NCI-H2196 treated with DMSO at 0.1 percent for 48 hours (cell line): Measurements from ENCODE around the gene EDC4.
A peak's percentile ranks its signal among the peaks of the same experiment; 100 is the strongest.
"Not testable (repeated sequence)": the region's sequence is repeated elsewhere in the genome, so short reads cannot be mapped to it uniquely, and the experiment has no call there.

Experiments
- DNase-seq: peaks from one replicate; lab custom pipeline; 2025; ENCODE audit not compliant: unreplicated experiment; lab: John Stamatoyannopoulos, UW

The EDC4 gene

DNA sequence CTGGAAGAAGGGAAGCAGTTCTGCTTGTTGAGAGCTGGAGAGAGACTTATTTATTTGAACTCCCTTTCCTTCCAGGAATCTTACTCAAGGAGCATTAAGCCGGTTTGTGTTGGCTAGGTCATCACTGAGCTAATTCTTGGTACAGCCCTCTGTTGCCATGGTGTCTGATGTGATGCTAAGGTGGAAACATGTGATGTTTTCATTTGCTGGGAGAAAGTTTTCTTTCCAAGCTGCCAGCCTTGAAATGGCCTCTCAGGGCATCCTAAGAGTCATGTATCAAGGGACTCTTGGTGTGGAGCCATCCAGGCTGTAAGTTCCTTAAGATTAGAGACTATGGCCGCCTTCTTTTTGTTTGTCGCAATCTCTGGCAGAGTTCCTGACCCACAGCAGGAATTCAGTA lies 24.4 kb downstream of the EDC4 start:
- no peak for DNase-seq

DNA sequence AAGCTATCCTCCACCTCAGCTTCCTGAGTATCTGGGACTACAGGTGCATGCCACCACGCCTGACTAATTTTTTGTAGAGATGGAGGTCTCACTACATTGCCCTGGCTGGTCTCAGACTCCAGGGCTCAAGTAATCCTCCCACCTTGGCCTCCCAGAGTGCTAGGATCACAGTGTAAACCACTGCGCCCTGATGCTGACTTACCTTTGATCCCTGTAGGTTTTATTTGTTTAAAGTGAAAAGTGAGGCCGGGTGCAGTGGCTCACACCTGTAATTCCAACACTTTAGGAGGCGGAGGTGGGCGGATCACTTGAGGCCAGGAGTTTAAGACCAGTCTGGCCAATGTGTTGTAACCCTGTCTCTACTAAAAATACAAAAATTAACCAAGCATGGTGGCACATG lies 28.9 kb downstream of the EDC4 start:
- DNase-seq: no peak

DNA sequence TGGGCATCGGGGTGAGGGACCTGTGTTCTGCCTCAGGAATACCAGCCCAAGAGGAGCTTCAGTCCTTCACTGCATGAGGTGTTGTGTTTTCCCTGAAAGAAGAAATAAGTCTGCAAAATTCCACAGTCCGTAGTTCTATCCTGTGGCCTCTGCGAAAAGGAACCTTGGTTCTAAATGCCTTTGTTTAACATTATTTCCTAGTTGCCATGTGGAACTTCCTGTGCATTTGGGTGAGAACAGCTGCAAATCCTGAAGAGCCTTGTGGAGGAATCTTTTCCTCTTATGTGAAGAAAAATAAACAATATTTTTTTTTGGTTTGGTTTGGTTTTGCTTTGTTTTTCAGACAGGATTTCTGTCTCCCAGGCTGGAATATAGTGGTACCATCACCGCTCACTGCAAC lies 30.0 kb downstream of the EDC4 start:
- no peak for DNase-seq

DNA sequence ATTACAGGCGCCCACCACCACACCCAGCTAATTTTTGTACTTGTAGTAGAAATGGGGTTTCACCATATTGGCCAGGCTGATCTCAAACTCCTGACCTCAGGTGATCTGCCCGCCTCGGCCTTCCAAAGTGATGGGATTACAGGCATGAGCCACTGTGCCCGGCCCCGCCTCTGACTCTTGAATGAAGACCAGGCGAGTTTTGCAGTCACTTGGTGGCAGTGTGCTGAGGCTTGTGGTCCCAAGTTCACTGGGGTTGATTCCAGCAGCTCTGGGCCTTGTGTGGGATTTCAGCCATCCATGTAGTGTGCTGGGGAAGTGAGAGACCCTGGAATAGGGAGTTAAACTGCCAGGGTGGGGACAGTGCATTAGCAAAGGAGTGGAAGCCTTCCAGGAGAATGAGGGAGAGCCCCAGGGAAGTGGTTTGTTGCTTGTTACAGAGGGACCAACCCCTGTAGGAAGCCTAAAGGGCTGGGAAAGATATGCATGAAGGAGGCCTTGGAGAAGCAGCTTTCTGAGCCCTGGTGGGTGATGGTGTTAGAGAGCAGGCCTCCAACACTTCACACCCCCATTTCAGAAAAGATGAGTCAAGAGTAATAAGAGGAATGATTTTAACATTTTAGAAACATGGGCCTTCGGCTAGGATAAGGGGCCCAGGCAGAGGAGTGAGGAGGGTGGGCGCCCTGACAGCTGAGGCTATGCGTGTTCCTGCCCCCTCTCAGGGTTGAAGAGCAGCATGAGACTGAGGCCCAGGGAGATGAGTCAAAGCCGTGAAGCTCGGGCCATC lies 34.7 kb downstream of the EDC4 start:
- DNase-seq: no peak

DNA sequence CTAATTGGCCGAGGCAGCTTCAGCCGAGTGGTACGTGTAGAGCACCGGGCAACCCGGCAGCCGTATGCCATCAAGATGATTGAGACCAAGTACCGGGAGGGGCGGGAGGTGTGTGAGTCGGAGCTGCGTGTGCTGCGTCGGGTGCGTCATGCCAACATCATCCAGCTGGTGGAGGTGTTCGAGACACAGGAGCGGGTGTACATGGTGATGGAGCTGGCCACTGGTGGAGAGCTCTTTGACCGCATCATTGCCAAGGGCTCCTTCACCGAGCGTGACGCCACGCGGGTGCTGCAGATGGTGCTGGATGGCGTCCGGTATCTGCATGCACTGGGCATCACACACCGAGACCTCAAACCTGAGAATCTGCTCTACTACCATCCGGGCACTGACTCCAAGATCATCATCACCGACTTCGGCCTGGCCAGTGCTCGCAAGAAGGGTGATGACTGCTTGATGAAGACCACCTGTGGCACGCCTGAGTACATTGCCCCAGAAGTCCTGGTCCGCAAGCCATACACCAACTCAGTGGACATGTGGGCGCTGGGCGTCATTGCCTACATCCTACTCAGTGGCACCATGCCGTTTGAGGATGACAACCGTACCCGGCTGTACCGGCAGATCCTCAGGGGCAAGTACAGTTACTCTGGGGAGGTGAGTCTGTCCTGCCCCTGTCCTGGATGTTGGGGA lies 36.3 kb downstream of the EDC4 start:
- DNase-seq: no peak

DNA sequence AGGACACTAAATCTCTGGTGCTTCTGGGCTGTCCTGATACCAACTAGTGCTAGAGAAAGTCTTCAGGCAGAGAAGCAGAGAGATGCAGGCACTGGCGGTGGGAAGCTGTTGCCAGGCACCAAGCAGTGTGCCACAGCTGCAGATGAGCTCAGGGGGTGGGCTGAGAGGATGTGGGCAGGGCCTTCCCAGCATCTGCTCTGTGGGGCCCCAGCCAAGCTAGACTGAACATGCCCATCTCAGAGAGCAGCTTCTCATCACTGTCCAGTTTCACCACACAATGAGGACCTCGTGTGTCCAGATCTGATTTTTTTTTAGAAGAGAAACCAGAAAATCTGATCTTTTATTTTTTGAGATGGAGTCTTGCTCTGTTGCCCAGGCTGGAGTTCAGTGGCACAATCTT lies 37.3 kb downstream of the EDC4 start:
- DNase-seq: peak; percentile 17

DNA sequence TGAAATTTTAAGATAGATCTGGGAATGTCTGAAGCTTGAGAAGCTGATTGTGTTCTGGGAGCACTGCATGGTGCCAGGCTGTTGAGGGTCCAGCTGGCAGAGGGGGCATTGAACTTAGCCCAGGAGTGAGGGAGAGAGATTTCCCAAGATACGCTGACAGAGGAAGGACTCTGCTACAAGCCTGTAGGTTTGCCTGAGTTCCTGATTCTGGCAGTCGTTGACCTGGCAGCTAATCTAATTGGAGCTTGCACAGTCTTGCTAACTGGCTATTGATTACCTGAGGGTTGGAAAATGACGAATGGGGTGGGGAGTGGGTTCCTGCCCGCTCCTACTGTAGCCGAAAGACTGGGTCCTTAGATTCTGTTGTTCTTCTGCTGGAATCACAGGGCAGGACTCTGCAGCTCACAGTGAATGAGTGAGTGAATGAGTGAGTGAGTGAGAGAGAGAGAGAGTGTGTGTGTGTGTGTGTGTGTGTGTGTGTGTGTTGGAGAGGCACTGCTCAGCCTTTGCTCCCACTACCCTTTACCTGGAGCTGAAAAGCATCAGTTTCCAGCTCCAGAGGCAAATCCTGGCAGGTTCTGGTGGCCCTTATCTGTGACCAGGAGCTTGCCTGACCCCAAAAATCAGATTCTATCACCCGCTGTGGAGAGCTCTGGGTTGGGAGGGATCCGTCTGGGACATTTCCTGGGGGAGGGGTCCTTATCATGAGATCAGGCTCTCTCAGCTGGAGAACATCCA lies 42.1 kb downstream of the EDC4 start:
- no peak for DNase-seq

DNA sequence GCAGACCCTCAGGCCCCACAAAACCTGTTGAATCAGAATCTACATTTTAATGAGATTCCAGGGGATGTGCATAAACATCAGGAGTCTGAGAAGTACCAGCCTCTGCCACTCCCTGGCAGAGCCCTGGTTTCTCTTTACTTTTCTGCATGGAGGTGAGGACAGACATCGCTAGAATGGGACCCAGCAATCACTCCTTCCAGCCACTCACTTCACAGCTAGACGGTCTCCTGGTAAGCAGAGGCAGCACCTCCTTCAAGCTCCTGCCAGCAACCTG lies 42.6 kb downstream of the EDC4 start:
- not testable (repeated sequence) for DNase-seq

DNA sequence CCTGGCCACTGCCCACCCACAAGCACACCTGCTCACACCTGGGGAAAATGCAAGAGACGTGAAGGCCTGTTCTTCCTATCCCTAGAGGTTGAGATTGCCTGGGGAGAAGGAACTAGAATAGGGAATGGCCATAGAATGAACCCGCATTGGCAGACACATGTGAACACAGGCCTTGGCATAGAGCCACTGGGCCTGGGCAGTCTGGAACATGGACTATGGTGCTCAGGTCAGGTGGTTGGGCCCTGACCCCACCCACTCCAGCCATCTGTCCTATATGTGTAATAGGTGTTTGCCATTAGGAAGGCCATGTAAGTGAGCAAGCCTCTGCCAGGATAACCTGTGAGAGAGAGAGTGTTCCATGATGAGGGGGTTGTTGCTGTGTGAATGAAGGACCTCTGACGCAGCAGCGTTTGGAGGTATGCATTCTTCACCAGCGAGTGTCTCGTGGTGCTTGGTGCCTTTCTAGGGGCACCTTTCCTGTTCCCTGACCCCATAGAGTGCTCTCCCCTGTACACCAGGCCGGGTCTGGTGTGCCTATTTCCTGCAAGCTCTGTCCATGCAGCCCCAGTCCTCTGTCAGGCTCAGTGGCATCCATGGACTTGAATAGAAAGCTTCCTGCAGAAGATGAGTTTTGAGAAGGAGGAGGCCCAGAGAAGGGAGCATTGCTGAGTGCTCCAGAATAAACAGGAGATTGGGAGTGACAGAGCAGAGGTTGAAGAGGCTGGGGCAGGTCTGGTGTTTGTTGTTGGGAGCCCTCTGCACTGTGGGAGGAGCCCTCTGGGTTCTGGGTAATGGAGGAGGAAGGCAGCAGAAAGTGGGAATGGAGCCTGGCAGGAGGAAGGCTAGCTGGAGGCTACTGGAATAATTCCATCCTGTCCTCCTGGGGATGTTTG lies 43.2 kb downstream of the EDC4 start:
- no peak for DNase-seq

DNA sequence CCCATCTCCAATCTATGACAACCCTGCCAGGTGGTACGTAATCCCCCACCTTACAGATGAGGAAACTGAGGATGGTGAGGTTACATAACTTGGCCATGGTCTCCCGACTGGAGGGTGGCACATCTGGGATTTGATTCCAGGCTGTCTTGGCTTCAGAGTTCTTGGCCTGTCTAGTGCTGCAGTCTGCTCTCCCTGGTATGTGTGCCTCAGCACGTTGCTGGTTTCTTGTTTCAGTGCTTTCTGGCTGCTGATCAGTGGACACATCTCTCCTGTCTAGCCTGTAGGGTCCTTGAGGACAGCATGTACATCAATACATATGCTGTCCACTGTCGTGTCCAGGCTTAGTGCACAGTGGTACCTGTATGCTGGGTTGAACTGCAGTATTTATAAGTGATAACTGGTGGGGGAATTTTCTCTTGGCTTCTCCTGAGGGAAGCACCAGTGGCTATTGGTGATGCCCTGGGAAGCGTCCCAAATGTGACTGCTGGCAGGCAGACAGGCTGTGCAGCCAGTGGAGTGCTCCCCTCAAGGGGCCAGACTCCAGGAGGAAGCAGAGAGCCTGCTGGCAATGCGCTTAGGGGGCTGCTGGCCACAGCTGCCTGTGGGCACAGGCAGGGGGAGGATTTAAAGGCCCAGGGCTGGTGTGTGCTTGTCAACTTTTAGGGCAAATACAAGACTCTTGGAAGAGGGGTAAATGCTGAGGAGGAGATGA lies 44.4 kb downstream of the EDC4 start:
- DNase-seq: no peak

DNA sequence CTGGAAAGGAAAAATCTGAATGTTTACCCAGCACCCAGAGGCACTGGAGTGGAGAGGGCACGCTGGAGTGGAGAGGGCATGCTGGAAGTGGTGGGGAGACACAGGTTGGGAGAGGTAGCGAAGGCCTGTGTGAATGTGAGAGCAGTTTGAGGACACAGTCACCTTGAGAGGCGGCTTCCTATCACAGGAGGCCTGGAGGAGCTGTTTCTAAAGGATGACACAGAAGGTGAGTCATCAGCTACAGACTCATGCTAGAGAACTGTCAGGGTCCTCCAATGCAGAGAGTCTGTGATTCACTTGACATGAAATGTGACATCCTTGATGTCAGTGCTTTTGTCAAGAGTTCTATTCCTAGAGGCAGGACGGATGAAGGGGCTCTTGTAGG lies 45.0 kb downstream of the EDC4 start:
- no peak for DNase-seq

DNA sequence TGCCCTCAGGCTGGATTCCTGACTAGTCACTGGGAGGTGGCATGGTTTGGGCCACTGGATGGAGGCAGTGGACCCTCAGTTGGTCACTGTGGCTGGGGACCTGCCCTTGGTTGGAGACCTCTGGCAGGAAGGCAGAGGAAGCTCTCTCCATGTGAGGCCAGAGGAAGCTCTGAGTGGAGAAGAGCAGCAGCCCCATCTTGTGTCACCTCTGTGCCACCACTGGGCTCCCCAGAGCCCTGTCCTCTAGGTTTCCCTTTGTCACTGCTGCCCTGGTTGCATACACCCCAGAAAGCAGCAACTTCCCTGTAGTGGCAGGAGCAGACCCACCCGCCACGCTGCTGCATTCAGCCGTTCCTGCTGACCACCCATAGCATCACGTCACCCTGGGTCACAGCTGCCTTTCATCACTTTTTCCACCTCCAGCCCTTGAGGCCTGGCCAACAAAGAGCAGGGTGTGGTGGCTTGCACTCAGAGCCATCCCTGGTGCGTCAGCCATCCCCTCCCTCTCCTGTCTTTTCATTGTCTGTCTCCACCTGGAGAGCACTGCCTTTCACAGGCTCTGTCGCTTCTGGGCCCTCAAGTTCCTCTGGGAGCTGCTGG lies 46.9 kb downstream of the EDC4 start:
- no peak for DNase-seq

DNA sequence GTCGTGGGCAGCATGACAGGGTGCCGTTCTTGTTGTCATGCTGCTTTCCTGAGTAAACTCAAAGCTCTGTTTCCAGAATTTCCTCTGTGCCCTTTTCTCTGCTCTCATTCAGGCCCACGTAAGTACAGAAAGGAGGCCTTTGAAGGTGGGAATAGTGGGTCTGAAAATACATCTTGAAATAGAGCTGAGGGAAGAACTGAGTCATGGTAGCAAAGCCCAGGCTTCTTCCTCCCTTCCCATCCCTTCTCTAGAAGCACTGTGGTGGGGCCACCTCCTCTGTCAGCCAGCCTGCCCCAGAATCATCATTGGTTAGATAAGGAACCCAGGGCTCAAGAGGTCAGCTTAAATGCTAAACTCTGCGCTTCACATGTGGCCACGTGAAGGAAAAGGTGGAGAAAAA lies 49.4 kb downstream of the EDC4 start:
- DNase-seq: no peak

DNA sequence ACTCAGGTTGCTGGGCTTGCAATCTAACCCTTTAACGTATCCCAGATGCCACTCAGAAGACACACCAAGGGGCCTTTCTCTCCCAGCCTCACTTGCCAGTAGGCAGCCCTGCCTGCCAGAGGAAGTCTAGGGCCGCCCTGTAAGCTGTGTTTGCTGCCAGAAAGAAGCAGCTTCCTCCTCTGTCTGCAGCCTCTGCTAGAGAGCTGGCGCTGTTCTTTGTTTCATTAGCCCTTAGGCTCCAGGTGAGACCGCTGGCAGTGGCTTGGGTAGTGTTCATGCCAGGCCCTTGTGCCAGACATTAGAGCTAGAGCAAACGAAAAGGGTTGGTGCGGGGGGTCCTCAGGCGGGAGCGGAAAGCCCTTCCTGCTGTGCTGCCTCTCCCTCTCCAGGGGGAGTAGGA lies 49.9 kb downstream of the EDC4 start:
- DNase-seq: peak; percentile 60

DNA sequence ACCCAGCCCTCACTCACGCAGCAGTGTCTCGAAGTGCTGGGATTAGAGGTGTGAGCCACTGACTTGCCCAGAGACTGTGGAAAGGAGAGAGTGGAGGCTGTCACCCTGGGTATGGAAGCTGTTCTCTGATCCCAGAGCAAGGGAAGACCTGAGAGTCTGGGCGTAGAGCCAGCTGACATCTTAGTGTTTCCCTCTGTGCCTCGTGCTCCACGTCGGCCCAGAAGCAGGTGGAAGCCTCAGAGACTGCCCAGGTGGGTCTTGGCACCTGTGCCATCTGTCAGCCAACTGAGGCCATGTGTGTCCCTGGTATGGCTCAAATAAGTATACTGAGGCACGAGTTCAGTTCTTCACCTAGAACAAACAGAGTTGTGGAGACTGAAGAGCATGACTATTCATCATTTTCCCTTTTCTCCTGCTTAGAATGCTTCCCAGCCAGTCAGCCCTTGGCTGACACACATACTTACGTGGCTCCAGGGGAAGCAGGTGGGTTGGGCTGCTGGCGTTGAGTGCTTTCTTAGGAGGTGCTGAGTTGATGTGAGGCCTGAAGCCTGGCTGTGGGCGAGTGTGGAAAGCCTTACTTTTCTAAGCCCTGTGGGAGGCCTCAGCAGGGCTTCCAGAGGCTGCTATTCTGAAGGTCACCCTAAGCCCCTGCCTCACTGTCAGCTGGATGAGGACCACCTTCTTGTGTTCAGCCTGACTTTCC lies 50.7 kb downstream of the EDC4 start:
- DNase-seq: peak; percentile 45

DNA sequence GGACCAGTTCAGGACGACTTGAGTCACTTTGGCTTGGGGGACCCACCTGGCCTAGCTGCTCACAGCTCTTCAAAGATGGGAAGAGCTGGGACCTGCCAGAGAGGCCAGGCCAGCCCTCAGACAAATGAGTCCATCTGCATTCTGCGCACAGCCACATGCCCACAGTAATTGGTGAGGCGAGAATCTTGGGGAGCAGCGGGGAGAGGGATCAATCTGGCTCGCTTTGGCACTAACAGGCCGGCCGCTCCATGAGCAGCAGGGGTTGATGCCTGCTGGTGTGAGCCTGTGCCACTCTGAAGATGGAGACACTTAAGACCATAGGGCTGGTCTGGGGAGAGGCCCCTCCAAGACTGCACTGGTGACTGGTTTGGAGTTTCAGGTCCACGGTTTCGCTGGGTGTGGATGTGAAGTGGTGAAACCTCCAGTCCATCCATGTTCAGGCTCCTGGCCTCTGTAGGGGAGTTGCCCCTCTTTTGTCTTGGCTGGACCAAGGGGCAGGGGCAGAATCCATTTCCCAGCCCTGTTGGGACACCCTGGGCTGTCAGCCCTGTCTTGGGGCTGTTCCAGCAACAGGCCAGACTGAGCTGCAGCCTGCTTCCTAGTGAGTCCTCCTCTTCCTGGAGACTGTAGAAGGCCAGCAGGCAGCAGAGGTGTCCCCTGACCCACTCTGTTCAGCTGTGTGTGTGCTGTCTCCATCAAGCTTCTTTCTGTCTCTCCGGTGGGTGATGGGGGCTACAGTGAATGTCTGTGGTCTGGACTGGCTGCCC lies 51.5 kb downstream of the EDC4 start:
- no peak for DNase-seq

DNA sequence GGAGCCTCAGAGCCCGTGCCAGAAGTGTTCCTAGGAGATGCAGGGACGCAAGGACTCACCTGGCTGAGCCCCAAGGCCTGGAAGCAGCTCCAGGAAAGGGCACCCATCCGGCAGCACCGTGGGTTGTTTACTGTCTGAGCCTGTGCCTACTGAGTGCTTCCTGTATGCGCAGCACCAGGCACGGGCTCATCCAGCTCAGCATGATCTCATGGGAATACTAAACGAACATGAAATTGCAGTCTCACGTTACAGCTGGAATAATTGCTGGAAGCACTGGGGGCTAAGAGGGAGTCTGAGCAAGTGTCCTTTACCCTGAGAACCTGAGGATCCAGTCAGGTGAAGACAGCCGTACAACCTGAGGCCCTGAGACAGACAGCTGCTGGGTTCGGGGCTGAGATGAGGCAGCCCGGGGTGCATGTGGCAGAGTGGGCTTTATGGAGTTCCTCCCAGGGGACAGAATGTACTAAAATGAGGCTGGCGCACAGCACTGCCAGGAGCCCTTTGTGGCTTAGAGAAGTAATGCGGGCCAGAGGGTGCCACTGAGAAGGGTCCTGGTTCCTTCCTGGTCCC lies 53.4 kb downstream of the EDC4 start:
- DNase-seq: peak; percentile 55

DNA sequence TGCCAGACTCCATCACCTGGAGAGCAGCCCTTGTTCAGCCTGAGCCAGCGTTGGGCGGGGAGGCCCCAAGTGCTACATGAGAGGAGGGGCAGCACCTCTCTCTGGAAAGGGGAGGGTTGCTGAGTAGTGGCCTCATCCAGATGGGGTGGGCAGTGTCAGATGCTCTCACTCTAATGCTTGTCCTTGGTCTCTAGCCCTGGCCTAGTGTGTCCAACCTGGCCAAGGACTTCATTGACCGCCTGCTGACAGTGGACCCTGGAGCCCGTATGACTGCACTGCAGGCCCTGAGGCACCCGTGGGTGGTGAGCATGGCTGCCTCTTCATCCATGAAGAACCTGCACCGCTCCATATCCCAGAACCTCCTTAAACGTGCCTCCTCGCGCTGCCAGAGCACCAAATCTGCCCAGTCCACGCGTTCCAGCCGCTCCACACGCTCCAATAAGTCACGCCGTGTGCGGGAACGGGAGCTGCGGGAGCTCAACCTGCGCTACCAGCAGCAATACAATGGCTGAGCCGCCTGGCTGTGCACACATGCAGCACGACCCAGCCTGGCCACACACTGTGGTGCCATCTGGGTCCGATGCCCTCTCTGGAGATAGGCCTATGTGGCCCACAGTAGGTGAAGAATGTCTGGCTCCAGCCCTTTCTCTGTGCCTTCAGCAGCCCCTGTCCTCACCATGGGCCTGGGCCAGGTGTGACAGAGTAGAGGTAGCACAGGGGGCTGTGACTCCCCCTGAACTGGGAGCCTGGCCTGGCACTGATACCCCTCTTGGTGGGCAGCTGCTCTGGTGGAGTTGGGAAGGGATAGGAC lies 54.5 kb downstream of the EDC4 start:
- no peak for DNase-seq
